ENCODE results near the gene CACNA1I.

CACNA1I gene

GRCh38 chr22:39569066-39569465, 1.5 kb upstream of the CACNA1I start:
- no peak for DNase-seq

- no peak for DNase-seq
Observed at GRCh38 chr22:39570226-39570625, 327 bp upstream of the CACNA1I start.

GRCh38 chr22:39571538-39571937, 985 bp downstream of the CACNA1I start:
- no peak for DNase-seq

GRCh38 chr22:39574779-39575551, 4.4 kb downstream of the CACNA1I start:
- DNase-seq = peak in 1 of 2 experiments; percentile 25

GRCh38 chr22:39575552-39575825, 4.9 kb downstream of the CACNA1I start:
- no peak for DNase-seq

- no peak for DNase-seq
Observed at GRCh38 chr22:39576027-39576426, 5.5 kb downstream of the CACNA1I start.

GRCh38 chr22:39577366-39577765, 6.8 kb downstream of the CACNA1I start:
- no peak for DNase-seq

GRCh38 chr22:39577900-39578299, 7.3 kb downstream of the CACNA1I start:
- no peak for DNase-seq

- DNase-seq = no peak
Observed at GRCh38 chr22:39580006-39580441, 9.5 kb downstream of the CACNA1I start.

- DNase-seq = no peak
Observed at GRCh38 chr22:39580795-39581194, 10.2 kb downstream of the CACNA1I start.

GRCh38 chr22:39581303-39581702, 10.8 kb downstream of the CACNA1I start:
- no peak for DNase-seq

- DNase-seq = no peak
Observed at GRCh38 chr22:39583066-39583667, 12.6 kb downstream of the CACNA1I start.

GRCh38 chr22:39589875-39590274, 19.3 kb downstream of the CACNA1I start:
- no peak for DNase-seq

GRCh38 chr22:39592081-39593065, 21.8 kb downstream of the CACNA1I start:
- DNase-seq = peak; percentile 52 to 87

GRCh38 chr22:39593066-39593930, 22.7 kb downstream of the CACNA1I start:
- DNase-seq = peak in 1 of 2 experiments; percentile 40

GRCh38 chr22:39593931-39594285, 23.4 kb downstream of the CACNA1I start:
- no peak for DNase-seq

- DNase-seq = peak in 1 of 2 experiments; percentile 7
Observed at GRCh38 chr22:39594411-39594810, 23.9 kb downstream of the CACNA1I start.

- no peak for DNase-seq
Observed at GRCh38 chr22:39595622-39596172, 25.1 kb downstream of the CACNA1I start.

- no peak for DNase-seq
Observed at GRCh38 chr22:39596601-39597000, 26.0 kb downstream of the CACNA1I start.

- no peak for DNase-seq
Observed at GRCh38 chr22:39597236-39597869, 26.8 kb downstream of the CACNA1I start.

All from NCI-H446 (cell line).